Measurements from ENCODE around the gene TIMM13.

- TF ChIP-seq CTCF (conservative IDR thresholded peaks at IDR 0.05; ENCODE audit: low read depth, low read length) (no peak), EZH2phosphoT487 (IDR thresholded peaks at IDR 0.05; ENCODE audit: borderline replicate concordance, low read length) (no peak)
These were observed 6.9 kb downstream of the TIMM13 start for GRCh38 chr19:2420490-2420889.

Data from PC-3 (cell line).